ENCODE results near the gene MKKS.

DNA sequence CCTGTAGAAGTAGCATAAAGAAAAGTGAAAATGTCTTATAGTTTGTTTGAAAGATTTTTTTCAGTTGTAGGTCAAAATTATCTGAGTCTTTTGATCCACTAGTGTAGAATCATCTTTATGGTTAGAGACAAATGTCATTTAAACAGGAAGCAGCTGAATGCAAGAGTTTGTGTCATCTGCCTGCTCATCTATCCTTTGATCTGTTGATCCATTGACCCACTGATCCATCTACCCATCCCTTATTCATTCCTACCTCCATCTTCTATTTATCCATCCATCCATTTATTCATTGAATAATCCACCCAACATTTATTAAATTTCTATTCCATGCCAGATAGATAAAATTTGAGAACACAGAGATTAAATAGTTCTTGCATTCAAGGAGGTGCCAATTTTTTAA lies 62.6 kb downstream of the MKKS start:
- no peak for TF ChIP-seq CTCF (IDR thresholded peaks at IDR 0.05 in 8 of 11, conservative IDR thresholded peaks at IDR 0.05 in 3 of 11)
- no peak for TF ChIP-seq POLR2A (IDR thresholded peaks at IDR 0.05)
- no peak for TF ChIP-seq POLR2AphosphoS5 (IDR thresholded peaks at IDR 0.05)
